Spleen (tissue), 11 donors: Measurements from ENCODE around the gene NEDD1. TPM values are rescaled to one million over a fixed set of nuclear protein-coding genes. Genes with fewer than 3 reads are reported as not detected.
A peak's percentile ranks its signal among the peaks of the same experiment; 100 is the strongest.

Experiments used
- DNase-seq: peaks from one replicate; pipeline ENCODE4 v3.0.0-alpha.2; 2020
- H3K27ac ChIP-seq, 8 donors: fragments of 200-600 bp; sonication (generic) in 7 of 8; 1 replicate in 4 of 8; 2 replicates in 4 of 8; pipeline versions ENCODE4 v1.5.0 to v1.8.0; 2016 to 2021; ENCODE audit warnings: inconsistent platforms in 4 of 8, mild to moderate bottlenecking in 4 of 8, moderate library complexity in 1 of 8
- H3K27me3 ChIP-seq, 7 donors: fragments of 200-600 bp; sonication (generic) in 6 of 7; replicated peaks in 1 of 7; 1 replicate in 4 of 7; 2 replicates in 3 of 7; pipeline versions ENCODE4 v1.5.0 to v1.8.0; 2016 to 2021; ENCODE audit warnings: inconsistent platforms in 3 of 7, mild to moderate bottlenecking in 1 of 7
- H3K36me3 ChIP-seq, 6 donors: fragments of 200-600 bp; sonication (generic) in 5 of 6; 1 replicate in 4 of 6; 2 replicates in 2 of 6; pipeline versions ENCODE4 v1.5.0 to v1.8.0; 2016 to 2021; ENCODE audit warnings: inconsistent platforms in 2 of 6
- H3K4me1 ChIP-seq, 6 donors: fragments of 200-600 bp; sonication (generic) in 5 of 6; 1 replicate in 3 of 6; 2 replicates in 3 of 6; pipeline versions ENCODE4 v1.5.0 to v1.8.0; 2016 to 2021; ENCODE audit warnings: inconsistent platforms in 3 of 6
- H3K4me3 ChIP-seq, 8 donors: fragments of 200-600 bp; sonication (generic) in 7 of 8; 1 replicate in 4 of 8; 2 replicates in 4 of 8; pipeline versions ENCODE4 v1.5.0 to v1.8.0; 2016 to 2021; ENCODE audit warnings: inconsistent platforms in 4 of 8, mild to moderate bottlenecking in 4 of 8, moderate library complexity in 2 of 8
- H3K9me3 ChIP-seq, 8 donors: fragments of 200-600 bp; sonication (generic) in 7 of 8; 1 replicate in 4 of 8; 2 replicates in 4 of 8; pipeline versions ENCODE4 v1.5.0 to v1.8.0; 2016 to 2021; ENCODE audit warnings: inconsistent platforms in 4 of 8
- CTCF ChIP-seq, 11 experiments: fragments of 200-600 bp in 7 of 11; fragments of 450-650 bp in 4 of 11; sonication (generic) in 4 of 11; IDR thresholded peaks in 8 of 11; conservative IDR thresholded peaks in 3 of 11; 1 replicate in 7 of 11; 2 replicates in 4 of 11; pipeline versions ENCODE4 v1.4.0 to v1.8.0; 2016 to 2021; ENCODE audit warnings: antibody characterized with exemption in 11 of 11, inconsistent platforms in 4 of 11, mild to moderate bottlenecking in 1 of 11
- POLR2A ChIP-seq, 3 donors: fragments of 450-650 bp; IDR thresholded peaks; one replicate each; pipeline ENCODE4 v1.5.1; 2017; ENCODE audit warnings: antibody characterized with exemption in 3 of 3, mild to moderate bottlenecking in 1 of 3
- POLR2AphosphoS5 ChIP-seq, 3 donors: sonication (generic); formaldehyde crosslinking; IDR thresholded peaks; one replicate each; pipeline ENCODE4 v1.5.1; 2017; ENCODE audit warnings: antibody characterized with exemption in 3 of 3
- WGBS, 5 donors: extraction: QIAGEN DNeasy Blood & Tissue Kit in 3 of 5; methylation state at CpG; one replicate each; pipeline versions ENCODE4 v1.1.5 to v1.1.7; 2013 to 2018; 5-methylcytosine and 5-hydroxymethylcytosine counted together
- intact Hi-C: fragments of 100-400 bp; cut with DNase I; formaldehyde crosslinking; loops from one replicate; pipeline ENCODE4 v1.15.0; 2023; ENCODE audit warnings: low total_unique reads
- polyA plus RNA-seq, 3 donors: library from polyadenylated mRNA; stranded (reverse); fragments of 200-250 nt; gene quantifications; one replicate each; pipeline ENCODE4 v1.2.1, GENCODE V29; 2013
- total RNA-seq, 7 donors: library from RNA; depleted of rRNA in 3 of 7; stranded (reverse); fragments of >200 nt in 3 of 7; fragmentation: NEBNext Ultra II Directional in 4 of 7; extraction: Animal tissue kit (Norgen Biotek cat#: 25700) in 4 of 7; gene quantifications; one replicate each; pipeline versions ENCODE4 v1.1.0 to v1.2.1, GENCODE V29; 2016 to 2021
- donor health status: healthy with polysubstance abuse.
- donor health status: DM: no; HTN: no; CAD: no; lungs with moderate emphysema.
- donor health status: DM: no; HTN: no; CAD: no.
- donor health status: Bipolar disorder and iron deficiency.
- donor health status: healthy.
- donor health status: DM: no; HTN: no; CAD: no.
- donor health status: DM: yes; HTN: yes; CAD: no.

The NEDD1 gene
- total and polyA plus RNA-seq, 10 donors = 6.0 to 35.2 (median 21.0) TPM

GRCh38 chr12:96981911-96982310 lies 74.9 kb downstream of the NEDD1 start:
- peaks cover 0 to 15% (median 11%) of the 10 kb centered on the region in 6 donors for H3K4me1 ChIP-seq
- no peaks in the 10 kb centered on the region for H3K9me3 ChIP-seq
- no peak for TF ChIP-seq POLR2AphosphoS5 (IDR thresholded peaks at IDR 0.05)
- H3K27me3 ChIP-seq = peaks cover 0 to 29% (median 10%) of the 10 kb centered on the region in 7 donors
- H3K4me3 ChIP-seq = no peak overlapping the region
- H3K27ac ChIP-seq = no peak overlapping the region
- H3K36me3 ChIP-seq = no peaks in the 10 kb centered on the region
- no peak for DNase-seq
- intact Hi-C loops = loop anchor here (5.0 kb wide), 1 partner anchor 405 kb away; no protein-coding TSS in a partner anchor
- WGBS, 5 donors = 63 to 80% (median 72%) methylated on average over 4 of the region's 4 CpGs

GRCh38 chr12:96982671-96983070 lies 75.6 kb downstream of the NEDD1 start:
- TF ChIP-seq POLR2AphosphoS5 (IDR thresholded peaks at IDR 0.05) (no peak), CTCF (IDR thresholded peaks at IDR 0.05 in 8 of 11, conservative IDR thresholded peaks at IDR 0.05 in 3 of 11) (no peak)
- Histone ChIP-seq H3K4me3 (no peak overlapping the region), H3K27ac (no peak overlapping the region), H3K9me3 (no peaks in the 10 kb centered on the region), H3K27me3 (peaks cover 0 to 29% (median 10%) of the 10 kb centered on the region in 7 donors), H3K4me1 (peaks cover 0 to 15% (median 11%) of the 10 kb centered on the region in 6 donors), H3K36me3 (no peaks in the 10 kb centered on the region)
- intact Hi-C loops = loop anchor here (5.0 kb wide), 1 partner anchor 405 kb away; no protein-coding TSS in a partner anchor
- WGBS, 5 donors = 81 to 90% (median 82%) methylated on average over 4 of the region's 4 CpGs
- DNase-seq = no peak

DNA sequence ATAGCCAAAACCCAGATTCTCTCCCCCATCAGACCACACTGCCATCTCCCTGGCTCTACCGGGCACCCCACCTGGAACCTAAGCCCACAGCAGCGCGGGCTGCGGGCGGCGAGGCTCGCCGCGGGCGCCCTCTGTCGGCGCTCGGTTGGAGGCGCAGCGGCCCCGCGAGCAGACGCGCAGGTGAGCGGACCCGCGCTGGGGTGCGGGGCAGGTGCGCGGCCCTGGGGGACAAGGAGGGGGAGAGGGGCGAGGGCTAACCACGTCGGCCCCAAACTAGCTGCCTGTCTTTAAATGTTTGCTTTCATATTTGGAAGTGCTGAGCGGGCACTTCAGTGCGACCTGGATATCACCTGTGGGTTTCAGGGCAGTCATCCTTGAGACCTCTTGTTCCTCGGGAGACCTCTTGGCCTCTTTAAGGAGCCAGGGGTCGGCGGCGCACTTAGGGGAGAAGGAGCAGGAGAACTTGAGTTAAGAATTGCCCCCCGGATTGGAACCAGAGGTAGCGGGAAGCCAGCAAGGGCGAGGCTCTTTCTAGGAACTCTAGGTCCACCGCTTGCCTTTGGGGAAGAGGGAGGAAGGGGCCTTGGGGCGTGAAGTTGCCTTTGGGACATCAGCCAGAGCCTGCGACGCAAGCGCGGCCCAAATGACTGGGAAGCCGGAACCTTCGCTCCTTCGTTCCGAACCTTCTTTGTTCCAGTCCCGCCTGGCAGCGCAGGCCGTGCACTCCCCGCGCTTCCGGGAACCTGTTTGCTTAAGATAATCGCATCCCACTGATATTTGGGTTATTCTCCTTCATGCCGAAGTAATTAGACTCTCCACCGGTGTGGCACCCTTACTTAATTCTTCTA lies 78.7 kb downstream of the NEDD1 start:
- H3K27ac ChIP-seq = no peak overlapping the region
- H3K4me3 ChIP-seq = peak overlapping the region; percentile 13 to 66 (median 38)
- no peak for TF ChIP-seq POLR2AphosphoS5 (IDR thresholded peaks at IDR 0.05)
- TF ChIP-seq CTCF (IDR thresholded peaks at IDR 0.05 in 8 of 11, conservative IDR thresholded peaks at IDR 0.05 in 3 of 11) = peak in 9 of 11 experiments; percentile 4 to 90 (median 83)
- no peak for TF ChIP-seq POLR2A (IDR thresholded peaks at IDR 0.05)
- DNase-seq = peak; percentile 83
- no peaks in the 10 kb centered on the region for H3K9me3 ChIP-seq
- intact Hi-C loops = loop anchor here (5.0 kb wide), 1 partner anchor 322 kb away; no protein-coding TSS in a partner anchor
- no peaks in the 10 kb centered on the region for H3K36me3 ChIP-seq
- peaks cover 0 to 15% (median 11%) of the 10 kb centered on the region in 6 donors for H3K4me1 ChIP-seq
- peaks cover 0 to 38% (median 10%) of the 10 kb centered on the region in 7 donors for H3K27me3 ChIP-seq
- 1 to 4% (median 3%) methylated on average over 45 to 56 of the region's 56 CpGs for WGBS, 5 donors

- 23 to 35% (median 30%) methylated on average over 2 of the region's 2 CpGs for WGBS, 5 donors
Observed at GRCh38 chr12:96986883-96987523, 79.9 kb downstream of the NEDD1 start.

More at GRCh38 chr12:96986883-96987523, 79.9 kb downstream of the NEDD1 start:
- H3K4me1 ChIP-seq = peaks cover 0 to 15% (median 11%) of the 10 kb centered on the region in 6 donors
- no peak for DNase-seq
- no peaks in the 10 kb centered on the region for H3K9me3 ChIP-seq
- intact Hi-C loops = loop anchor here (5.0 kb wide), 1 partner anchor 320 kb away; no protein-coding TSS in a partner anchor
- H3K36me3 ChIP-seq = no peaks in the 10 kb centered on the region
- H3K27me3 ChIP-seq = peaks cover 0 to 42% (median 10%) of the 10 kb centered on the region in 7 donors
- H3K27ac ChIP-seq = no peak overlapping the region
- H3K4me3 ChIP-seq = no peak overlapping the region
- TF ChIP-seq CTCF (IDR thresholded peaks at IDR 0.05 in 8 of 11, conservative IDR thresholded peaks at IDR 0.05 in 3 of 11) (peak in 7 of 11 experiments; percentile 29 to 54 (median 47)), POLR2AphosphoS5 (IDR thresholded peaks at IDR 0.05) (no peak)
